GM12878 (cell line): ENCODE data around the gene ESM1. TPM values are rescaled to one million over a fixed set of nuclear protein-coding genes. Genes with fewer than 3 reads are reported as not detected.

ENCODE experiments used
- ATAC-seq: fragments of 200-7000 bp; cut with Tn5 transposase; 3 replicates; pipeline ENCODE4 v1.9.1; 2020; ENCODE audit warnings: mild to moderate bottlenecking, moderate library complexity
- BruUV-seq: library from RNA; stranded (reverse); fragments of 400-500 nt; replicated peaks from 2 replicates; lab custom pipeline; 2021; lab: Mats Ljungman, UMichigan
- CTCF ChIA-PET: fragments of 300-600 bp; sonication (Branson Sonifier 250); formaldehyde crosslinking; extraction: SDS; loops from one replicate; lab custom pipeline; 2021; ENCODE audit warnings: inconsistent platforms; lab: Yijun Ruan, JAX
- POLR2A ChIA-PET: fragments of 350-600 bp; formaldehyde crosslinking; extraction: SDS; loops from one replicate; lab custom pipeline; 2021; ENCODE audit warnings: inconsistent platforms; lab: Charles Lee
- RAD21 ChIA-PET: fragments of 300-600 bp; sonication (Branson Sonifier 250); formaldehyde crosslinking; loops from one replicate; lab custom pipeline; 2023; ENCODE audit warnings: antibody characterized with exemption; ENCODE audit not compliant: unreplicated experiment; lab: Charles Lee
- SMC1A ChIA-PET: fragments of 300-600 bp; sonication (Branson Sonifier 250); formaldehyde crosslinking; loops from one replicate; lab custom pipeline; 2023; ENCODE audit not compliant: unreplicated experiment, uncharacterized antibody; lab: Charles Lee
- DNase-seq: peaks from one replicate; pipeline ENCODE4 v3.0.0-alpha.2; 2011; ENCODE audit warnings: low read depth, low spot score
- FAIRE-seq: peaks from 3 replicates; lab custom pipeline; 2011; peaks lifted over from hg19 to GRCh38; lab: Jason Lieb, UNC
- H2AFZ ChIP-seq: 2 replicates; pipeline ENCODE4 v1.6.0; 2011; ENCODE audit warnings: low read depth, low read length, control low read depth; ENCODE audit not compliant: control insufficient read depth
- H3K27ac ChIP-seq: 2 replicates; pipeline ENCODE4 v1.5.1; 2011; ENCODE audit warnings: control low read depth; ENCODE audit not compliant: control insufficient read depth, insufficient read depth
- H3K27me3 ChIP-seq, 2 experiments: replicated peaks in 1 of 2; 2 replicates each; pipeline versions ENCODE4 v1.6.0 to v1.6.1; 2011; ENCODE audit warnings: low read length in 1 of 2; ENCODE audit not compliant: control insufficient read depth in 2 of 2, insufficient read depth in 2 of 2
- H3K36me3 ChIP-seq, 2 experiments: 2 replicates each; pipeline ENCODE4 v1.5.1; 2011; ENCODE audit warnings: low read length in 1 of 2; ENCODE audit not compliant: control insufficient read depth in 2 of 2, insufficient read depth in 2 of 2
- H3K4me1 ChIP-seq: 2 replicates; pipeline ENCODE4 v1.6.1; 2011; ENCODE audit warnings: mild to moderate bottlenecking, low read length, moderate library complexity, mixed read lengths; ENCODE audit not compliant: control insufficient read depth, insufficient read depth
- H3K4me2 ChIP-seq: 2 replicates; pipeline ENCODE4 v1.6.0; 2011; ENCODE audit warnings: control low read depth; ENCODE audit not compliant: control insufficient read depth, insufficient read depth
- H3K4me3 ChIP-seq: fragments of 200-600 bp; sonication (generic); 2 replicates; pipeline ENCODE4 v1.5.1; 2016
- H3K79me2 ChIP-seq: 2 replicates; pipeline ENCODE4 v1.6.0; 2011; ENCODE audit warnings: low read length; ENCODE audit not compliant: control insufficient read depth, insufficient read depth
- H3K9ac ChIP-seq: 2 replicates; pipeline ENCODE4 v1.8.0; 2011; ENCODE audit warnings: low read length, control low read depth, mixed read lengths; ENCODE audit not compliant: control insufficient read depth, insufficient read depth
- H3K9me3 ChIP-seq: replicated peaks from 3 replicates; pipeline ENCODE4 v1.5.1; 2011; ENCODE audit warnings: mild to moderate bottlenecking, low read length; ENCODE audit not compliant: control insufficient read depth, insufficient read depth
- H4K20me1 ChIP-seq: 2 replicates; pipeline ENCODE4 v1.6.0; 2011; ENCODE audit not compliant: control insufficient read depth, insufficient read depth
- ATF3 ChIP-seq: IDR thresholded peaks from 2 replicates; pipeline ENCODE4 v1.6.1; 2011; ENCODE audit warnings: low read depth, mild to moderate bottlenecking, low read length, moderate library complexity, borderline replicate concordance; ENCODE audit errors: extremely low read depth
- CREB1 ChIP-seq: IDR thresholded peaks from 2 replicates; pipeline ENCODE4 v1.6.1; 2012; ENCODE audit warnings: low read depth, mild to moderate bottlenecking, inconsistent platforms
- EZH2 ChIP-seq: IDR thresholded peaks from 2 replicates; pipeline ENCODE4 v1.6.1; 2012; ENCODE audit warnings: low read depth, mild to moderate bottlenecking, control low read depth, inconsistent platforms, low read length, borderline replicate concordance; ENCODE audit not compliant: control insufficient read depth
- MTA3 ChIP-seq: IDR thresholded peaks from 2 replicates; pipeline ENCODE4 v1.6.1; 2012; ENCODE audit warnings: low read length, inconsistent platforms, borderline replicate concordance
- NFIC ChIP-seq: IDR thresholded peaks from 2 replicates; pipeline ENCODE4 v1.6.1; 2012; ENCODE audit warnings: low read depth, mild to moderate bottlenecking, inconsistent platforms, low read length, moderate library complexity
- SIX5 ChIP-seq: IDR thresholded peaks from 2 replicates; pipeline ENCODE4 v1.6.1; 2011; ENCODE audit warnings: mild to moderate bottlenecking, low read depth, low read length, moderate library complexity; ENCODE audit not compliant: severe bottlenecking
- SUPT20H ChIP-seq: IDR thresholded peaks from 2 replicates; pipeline ENCODE4 v1.6.1; 2011; ENCODE audit warnings: low read depth, mild to moderate bottlenecking, low read length, moderate library complexity, borderline replicate concordance; ENCODE audit not compliant: control insufficient read depth
- ZBTB33 ChIP-seq: fragments of 450-650 bp; IDR thresholded peaks from 2 replicates; pipeline ENCODE4 v1.6.1; 2017; ENCODE audit warnings: mild to moderate bottlenecking
- WGBS: methylation state at CpG from one replicate; pipeline ENCODE4 v1.1.6; 2016; ENCODE audit warnings: low lambda C conversion rate; ENCODE audit not compliant: insufficient replicate concordance, insufficient coverage; ENCODE audit errors: missing lambda C conversion rate; 5-methylcytosine and 5-hydroxymethylcytosine counted together
- in situ Hi-C: fragments of 300-500 bp; cut with MboI; formaldehyde crosslinking; loops from 9 replicates; pipeline ENCODE4 v1.14.3; 2018; ENCODE audit warnings: mixed read lengths
- intact Hi-C: fragments of 100-400 bp; cut with micrococcal nuclease; formaldehyde crosslinking; loops from one replicate; pipeline ENCODE4 v1.14.2; 2022; ENCODE audit not compliant: unreplicated experiment
- polyA plus RNA-seq, 11 experiments: library from polyadenylated mRNA; depleted of rRNA in 4 of 11; unstranded in 6 of 11; stranded (reverse) in 5 of 11; fragments of >200 nt; fragmentation: Nextera tagmentation in 4 of 11; fragmentation: Illumina TruSeq in 1 of 11; extraction: Ambion mirVana in 4 of 11; extraction: Trizol in 1 of 11; gene quantifications; 1 replicate in 1 of 11; 2 replicates in 10 of 11; pipeline versions ENCODE4 v1.2.1 to v1.2.3, GENCODE V29; 2011 to 2016; ENCODE audit warnings: inconsistent platforms in 2 of 11, missing spikeins in 2 of 11, low read depth in 1 of 11
- total RNA-seq, 4 experiments: library from RNA; depleted of rRNA in 3 of 4; stranded (reverse); fragments of >200 nt in 3 of 4; fragmentation: Illumina TruSeq in 1 of 4; extraction: Trizol in 1 of 4; gene quantifications; 2 replicates each; pipeline versions ENCODE4 v1.2.1 to v1.2.3, GENCODE V29; 2013 to 2021

ESM1 gene
- total and polyA plus RNA-seq, 10 of the 15 experiments (the other 5 are each of a cell fraction or from before 2014, with no cell fraction given) = not detected

- DNase-seq = no peak
- TF ChIP-seq NFIC (no peak), SIX5 (no peak), ZBTB33 (no peak), ATF3 (no peak), MTA3 (no peak), EZH2 (no peak), SUPT20H (no peak), CREB1 (no peak)
- H2AFZ ChIP-seq = no peak overlapping the region
- no peak overlapping the region for H3K4me2 ChIP-seq
- H3K9me3 ChIP-seq = no peaks in the 10 kb centered on the region
- RAD21 ChIA-PET = no interaction called here
- in situ Hi-C loops (no loop called here), intact Hi-C loops (no loop called here)
- CTCF ChIA-PET = interaction anchor here (1.1 kb wide), 1 partner anchor 38 kb away, joined by 3 read pairs; no protein-coding TSS in a partner anchor
- BruUV-seq = no TSS peak
- SMC1A ChIA-PET = no interaction called here
- FAIRE-seq = no peak
- no peak overlapping the region for H3K27ac ChIP-seq
- POLR2A ChIA-PET = no interaction called here
- ATAC-seq = no peak
- peaks cover 0 to 2% of the 10 kb centered on the region in 2 experiments; a peak in 1 of 4 replicates for H3K27me3 ChIP-seq
- WGBS = 16% methylated on average over 5 of the region's 5 CpGs
- no peaks in the 10 kb centered on the region for H3K79me2 ChIP-seq
- no peaks in the 10 kb centered on the region for H4K20me1 ChIP-seq
- no peak overlapping the region for H3K4me3 ChIP-seq
- no peaks in the 10 kb centered on the region for H3K4me1 ChIP-seq
- no peaks in the 10 kb centered on the region for H3K36me3 ChIP-seq
- H3K9ac ChIP-seq = no peak overlapping the region
Measured at GRCh38 chr5:54969856-54970828, 15.3 kb downstream of the ESM1 start.
